Stromal cell of bone marrow (primary cell): ENCODE measurements around the gene TMOD3.
A peak's percentile ranks its signal among the peaks of the same experiment; 100 is the strongest.
"Not testable (repeated sequence)": the region's sequence is repeated elsewhere in the genome, so short reads cannot be mapped to it uniquely, and the experiment has no call there.

ENCODE experiments used
- DNase-seq: peaks from one replicate; pipeline ENCODE4 v3.0.0-alpha.2; 2012; ENCODE audit warnings: low read depth

Gene TMOD3

GRCh38 chr15:51864408-51865056, 35.1 kb downstream of the TMOD3 start:
- no peak for DNase-seq

DNA sequence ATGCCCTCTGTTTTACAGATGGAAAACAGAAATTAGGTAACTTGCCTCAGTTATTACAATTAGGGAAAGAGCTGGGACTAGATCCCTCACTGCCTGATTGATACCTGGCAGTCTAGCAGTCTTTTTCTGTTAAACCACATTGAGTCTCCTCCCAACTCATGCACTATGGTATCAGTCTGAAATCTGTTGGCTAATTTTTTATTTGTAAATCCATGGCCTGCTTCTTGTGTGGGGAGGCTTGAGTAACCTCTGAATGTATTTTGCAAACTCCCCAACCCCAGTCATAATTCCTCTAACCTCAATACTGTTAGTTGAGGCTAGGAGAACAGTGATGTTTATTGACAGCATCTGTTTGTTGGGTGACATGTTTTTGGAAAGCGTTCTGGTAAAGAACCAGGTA, 35.9 kb downstream of the TMOD3 start:
- no peak for DNase-seq

DNA sequence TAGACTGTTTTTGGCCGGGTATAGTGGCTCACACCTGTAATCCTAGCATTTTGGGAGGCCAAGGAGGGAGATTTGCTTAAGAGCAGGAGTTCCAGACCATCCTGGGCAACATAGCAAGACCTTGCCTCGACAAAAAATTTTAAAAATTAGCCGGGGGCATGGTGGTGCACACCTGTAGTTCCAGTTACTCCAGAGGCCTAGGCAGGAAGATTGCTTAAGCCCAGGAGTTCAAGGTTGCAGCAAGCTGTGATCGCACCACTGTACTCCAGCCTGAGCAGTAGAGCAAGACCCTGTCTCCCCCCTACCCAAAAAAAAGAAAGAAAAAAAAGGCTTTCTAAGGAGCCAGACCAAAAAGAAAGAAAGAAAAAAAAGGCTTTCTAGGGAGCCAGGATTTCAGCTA, 36.7 kb downstream of the TMOD3 start:
- DNase-seq = no peak

DNA sequence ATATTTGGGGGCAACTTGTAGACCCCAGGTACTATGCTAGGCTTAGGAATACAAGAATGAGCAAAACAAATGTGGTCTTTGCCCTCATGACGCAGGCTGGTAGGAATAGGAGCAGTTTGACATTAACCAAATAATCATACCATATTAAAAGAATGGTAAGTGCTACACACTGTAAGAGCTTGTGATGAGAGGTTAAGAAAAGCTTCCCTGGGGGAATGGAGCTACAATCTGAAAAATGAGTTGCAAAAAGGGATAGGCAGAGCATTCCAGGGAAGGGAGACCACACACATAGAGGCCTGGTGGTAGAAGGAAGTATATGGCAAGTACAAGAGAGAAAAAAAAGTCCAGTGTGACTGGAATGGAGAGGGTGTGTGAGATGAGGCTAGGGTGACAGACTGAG, 37.3 kb downstream of the TMOD3 start:
- DNase-seq = no peak

DNA sequence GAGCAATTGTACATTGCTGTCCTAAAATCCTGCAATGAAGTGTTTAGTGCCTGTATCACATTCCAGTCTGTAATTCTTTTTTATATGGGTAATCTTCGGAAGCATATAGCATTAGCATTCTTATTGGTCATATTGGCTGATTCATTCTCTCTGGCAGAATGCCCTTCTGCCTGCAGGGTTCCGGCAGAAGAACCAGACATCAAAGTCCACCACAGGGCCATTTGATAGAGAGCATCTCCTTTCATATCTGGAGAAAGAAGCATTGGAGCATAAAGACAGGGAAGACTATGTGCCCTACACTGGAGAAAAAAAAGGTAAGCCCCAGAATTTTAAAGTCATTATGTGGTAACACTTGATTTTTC, 39.6 kb downstream of the TMOD3 start:
- DNase-seq = peak; percentile 40

- DNase-seq = no peak
Measured at GRCh38 chr15:51870774-51871173, 41.3 kb downstream of the TMOD3 start.

GRCh38 chr15:51874751-51875644, 45.5 kb downstream of the TMOD3 start:
- DNase-seq = peak; percentile 98

- no peak for DNase-seq
Measured at GRCh38 chr15:51876169-51876568, 46.7 kb downstream of the TMOD3 start.

- DNase-seq = peak; percentile 45
Measured at GRCh38 chr15:51878446-51879386, 49.3 kb downstream of the TMOD3 start.

GRCh38 chr15:51879555-51879954, 50.1 kb downstream of the TMOD3 start:
- peak; percentile 51 for DNase-seq

- peak; percentile 54 for DNase-seq
Measured at GRCh38 chr15:51883271-51883837, 53.9 kb downstream of the TMOD3 start.

GRCh38 chr15:51884041-51884440, 54.6 kb downstream of the TMOD3 start:
- no peak for DNase-seq

DNA sequence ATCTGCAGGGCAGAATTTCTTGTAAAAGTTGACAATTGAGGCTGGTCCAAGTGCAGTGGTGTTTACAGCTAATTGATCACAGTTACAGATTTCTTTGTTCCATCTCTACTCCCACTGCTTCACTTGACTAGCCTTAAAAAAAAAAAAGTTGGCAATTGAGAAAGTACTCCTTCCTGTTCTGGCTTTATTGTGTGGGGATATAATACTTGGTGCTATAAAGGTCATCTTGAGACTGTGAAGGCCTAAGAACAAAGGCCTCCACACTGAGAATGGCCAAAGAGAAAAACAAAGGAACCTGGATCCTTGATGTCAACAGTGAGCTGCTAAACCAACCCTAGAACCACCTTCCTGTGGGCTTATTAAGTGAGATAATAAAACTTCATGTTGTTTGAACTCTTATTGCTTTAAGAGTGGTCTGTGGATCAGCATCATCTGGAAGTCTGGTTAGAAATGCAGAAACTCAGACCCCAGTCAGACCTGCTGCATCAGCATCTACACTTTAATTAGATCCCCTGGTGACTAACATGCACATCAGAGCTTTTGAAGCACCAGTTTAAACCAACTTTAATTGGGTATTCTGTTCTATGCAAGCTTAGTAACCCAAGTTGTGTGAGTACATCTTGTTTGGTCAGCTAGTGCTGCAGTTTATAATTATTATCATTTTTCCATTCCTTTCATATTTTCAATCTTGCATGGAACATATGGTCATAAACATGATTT, 55.2 kb downstream of the TMOD3 start:
- DNase-seq = peak; percentile 43

DNA sequence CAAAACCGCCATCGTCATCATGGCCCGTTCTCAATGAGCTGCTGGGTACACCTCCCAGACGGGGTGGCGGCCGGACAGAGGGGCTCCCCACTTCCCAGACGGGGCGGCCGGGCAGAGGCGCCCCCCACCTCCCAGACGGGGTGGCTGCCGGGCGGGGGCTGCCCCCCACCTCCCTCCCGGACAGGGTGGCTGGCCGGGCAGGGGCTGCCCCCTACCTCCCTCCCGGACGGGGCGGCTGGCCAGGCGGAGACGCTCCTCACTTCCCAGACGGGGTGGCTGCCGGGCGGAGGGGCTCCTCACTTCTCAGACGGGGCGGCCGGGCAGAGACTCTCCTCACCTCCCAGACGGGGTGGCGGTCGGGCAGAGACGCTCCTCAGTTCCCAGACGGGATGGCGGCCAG, 56.3 kb downstream of the TMOD3 start:
- DNase-seq = not testable (repeated sequence)

DNA sequence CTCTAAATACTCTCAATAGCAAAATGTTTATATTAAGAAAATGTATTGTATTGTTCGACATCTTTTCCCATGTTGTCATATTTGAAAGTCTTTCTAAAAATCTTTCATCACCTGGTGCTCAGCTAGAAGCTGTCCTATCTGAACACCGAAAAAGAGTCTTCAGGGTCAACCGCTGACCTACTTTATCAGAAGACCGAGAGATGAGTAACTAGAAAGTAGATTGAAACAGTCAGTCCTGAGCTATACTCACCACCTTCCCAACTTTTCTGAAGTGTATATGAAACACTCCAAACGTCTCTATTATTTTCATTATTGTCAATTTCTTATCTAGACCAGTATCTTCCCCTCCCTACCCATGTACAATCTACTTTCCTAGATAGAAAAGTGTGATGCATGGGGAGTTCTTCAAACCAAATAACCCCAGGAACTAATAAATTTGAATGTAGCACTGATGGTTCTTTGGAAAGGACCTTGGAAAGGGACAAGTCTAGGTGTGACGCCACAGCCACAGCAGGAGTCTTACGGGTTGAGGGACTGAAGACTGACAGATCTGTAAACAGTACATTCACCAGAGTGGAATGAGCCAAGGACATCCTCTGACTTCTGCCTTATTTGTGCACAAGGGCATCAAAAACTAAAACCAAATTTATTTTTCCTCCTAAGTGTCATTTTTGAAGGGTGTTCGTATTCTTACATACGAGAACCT, 58.6 kb downstream of the TMOD3 start:
- no peak for DNase-seq

DNA sequence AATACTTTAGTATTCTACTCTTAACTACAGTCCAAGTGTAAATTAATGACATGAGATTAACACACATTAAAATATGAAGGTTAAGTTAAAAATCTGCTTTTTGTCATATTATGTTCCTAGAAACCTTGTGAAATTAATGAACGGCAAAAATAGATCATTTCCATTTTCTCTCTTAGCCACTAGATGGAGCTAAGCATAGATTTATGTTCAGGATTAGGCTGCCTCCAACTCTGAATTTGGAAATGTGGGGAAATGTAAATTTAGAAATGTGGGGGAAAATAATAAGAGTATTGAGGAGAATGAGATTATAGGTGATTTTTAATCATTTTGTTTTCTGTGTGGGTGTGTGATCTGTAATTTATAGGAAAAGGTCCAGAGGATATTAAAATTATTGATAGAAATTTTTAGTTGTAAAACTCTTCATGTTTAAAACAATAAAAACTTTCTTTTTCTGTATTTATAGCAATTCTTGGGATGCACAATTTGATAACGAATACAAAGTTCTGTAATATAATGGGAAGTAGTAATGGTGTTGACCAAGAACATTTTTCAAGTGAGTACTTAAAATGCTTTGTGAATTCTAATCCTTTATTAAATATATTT, 59.2 kb downstream of the TMOD3 start:
- no peak for DNase-seq

DNA sequence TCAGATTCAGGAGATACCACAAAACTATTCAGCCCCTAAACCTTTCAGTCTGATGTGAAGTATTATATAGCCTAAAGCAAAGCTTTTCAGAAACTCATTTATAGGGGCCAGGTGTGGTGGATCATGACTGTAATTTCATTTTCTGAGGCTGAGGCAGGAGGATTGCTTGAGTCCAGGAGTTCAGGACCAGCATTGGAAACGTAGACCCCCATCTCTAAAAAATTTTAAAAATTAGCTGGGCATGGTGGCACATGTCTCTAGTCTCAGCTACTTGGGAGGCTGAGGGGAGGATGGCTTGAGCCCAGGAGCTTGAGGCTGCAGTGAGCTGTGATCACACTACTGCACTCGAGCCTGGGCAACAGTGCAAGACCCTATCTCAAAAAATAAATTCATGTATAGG, 60.0 kb downstream of the TMOD3 start:
- no peak for DNase-seq

GRCh38 chr15:51904421-51904820, 75.0 kb downstream of the TMOD3 start:
- no peak for DNase-seq

- DNase-seq = no peak
Measured at GRCh38 chr15:51904931-51905330, 75.5 kb downstream of the TMOD3 start.

DNA sequence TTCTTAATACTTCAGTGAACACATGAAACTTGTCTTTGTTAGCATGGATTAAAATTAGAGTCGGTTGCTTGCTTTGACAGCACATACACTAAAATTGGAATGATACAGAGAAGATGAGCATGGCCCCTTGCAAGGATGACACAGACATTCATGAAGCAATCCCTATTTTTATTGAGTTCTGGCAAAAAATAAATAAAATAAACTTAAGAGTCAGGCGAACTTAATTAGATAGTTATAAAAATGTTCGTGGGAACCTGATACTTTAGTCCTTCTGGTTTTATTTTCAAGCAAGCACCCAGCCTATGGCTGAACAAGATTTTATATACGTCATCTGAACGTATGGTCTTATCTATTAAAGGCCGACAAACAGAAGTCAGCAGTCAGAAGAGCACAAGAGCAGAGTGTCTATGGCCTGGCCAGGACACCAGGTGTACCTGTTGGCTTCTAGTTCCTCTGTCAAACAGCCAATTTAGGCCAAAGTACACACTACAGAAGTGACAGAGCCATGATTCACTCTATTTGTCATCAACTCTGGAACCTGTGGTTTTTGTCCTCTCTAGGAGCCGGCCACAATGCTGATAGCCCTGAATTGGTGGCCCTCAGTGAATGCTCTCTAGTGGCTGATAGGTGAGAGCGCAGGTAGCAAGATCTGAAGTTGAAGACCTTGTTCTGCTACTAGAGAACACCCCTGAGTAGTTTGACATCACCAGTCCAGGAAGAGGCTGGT, 77.8 kb downstream of the TMOD3 start:
- DNase-seq = no peak
